Osteoblast (primary cell): ENCODE results near the gene MON2. TPM values are rescaled to one million over a fixed set of nuclear protein-coding genes. Genes with fewer than 3 reads are reported as not detected.

Experiments
- DNase-seq: peaks from one replicate; pipeline ENCODE4 v3.0.0; 2011; ENCODE audit warnings: low spot score, mixed read lengths; ENCODE audit not compliant: insufficient read length; ENCODE audit errors: missing footprints
- H2AFZ ChIP-seq: 2 replicates; pipeline ENCODE4 v1.6.0; 2011; ENCODE audit warnings: mild to moderate bottlenecking, low read length
- H3K27ac ChIP-seq: 2 replicates; pipeline ENCODE4 v1.5.1; 2011; ENCODE audit warnings: mild to moderate bottlenecking, low read depth, low read length, moderate library complexity
- H3K27me3 ChIP-seq: 2 replicates; pipeline ENCODE4 v1.6.0; 2012; ENCODE audit warnings: mild to moderate bottlenecking, control low read depth, inconsistent platforms, low read length, moderate library complexity; ENCODE audit not compliant: insufficient read depth
- H3K36me3 ChIP-seq: 2 replicates; pipeline ENCODE4 v1.5.1; 2011; ENCODE audit warnings: mild to moderate bottlenecking, low read length, control low read depth, moderate library complexity; ENCODE audit not compliant: insufficient read depth
- H3K4me1 ChIP-seq: 2 replicates; pipeline ENCODE4 v1.5.1; 2011; ENCODE audit warnings: mild to moderate bottlenecking, low read length, control low read depth, moderate library complexity; ENCODE audit not compliant: insufficient read depth
- H3K4me2 ChIP-seq: 2 replicates; pipeline ENCODE4 v1.6.0; 2011; ENCODE audit warnings: mild to moderate bottlenecking, low read length; ENCODE audit not compliant: insufficient read depth
- H3K4me3 ChIP-seq: fragments of 200-600 bp; sonication (generic); 3 replicates; pipeline ENCODE4 v1.5.1; 2012; ENCODE audit warnings: mild to moderate bottlenecking, low read length, inconsistent platforms; ENCODE audit not compliant: insufficient read depth
- H3K79me2 ChIP-seq: 2 replicates; pipeline ENCODE4 v1.6.0; 2012; ENCODE audit warnings: mild to moderate bottlenecking, low read length, control low read depth, inconsistent platforms; ENCODE audit not compliant: insufficient read depth
- H3K9me3 ChIP-seq: 2 replicates; pipeline ENCODE4 v1.5.1; 2011; ENCODE audit warnings: low read depth, low read length, control low read depth
- H4K20me1 ChIP-seq: 2 replicates; pipeline ENCODE4 v1.6.0; 2012; ENCODE audit warnings: mild to moderate bottlenecking, low read length, control low read depth; ENCODE audit not compliant: insufficient read depth
- total RNA-seq: library from RNA; depleted of rRNA; stranded (reverse); fragments of >200 nt; gene quantifications from 2 replicates; pipeline ENCODE4 v1.2.3, GENCODE V29; 2012
- TF ChIP-seq, protein P1 (sequence below): IDR thresholded peaks from 2 replicates; pipeline ENCODE4 v1.5.1; 2011; ENCODE audit warnings: mild to moderate bottlenecking, low read depth, low read length, moderate library complexity; ENCODE audit errors: extremely low read depth

MON2 gene
- total RNA-seq, 1 donor = 63.0 TPM

DNA sequence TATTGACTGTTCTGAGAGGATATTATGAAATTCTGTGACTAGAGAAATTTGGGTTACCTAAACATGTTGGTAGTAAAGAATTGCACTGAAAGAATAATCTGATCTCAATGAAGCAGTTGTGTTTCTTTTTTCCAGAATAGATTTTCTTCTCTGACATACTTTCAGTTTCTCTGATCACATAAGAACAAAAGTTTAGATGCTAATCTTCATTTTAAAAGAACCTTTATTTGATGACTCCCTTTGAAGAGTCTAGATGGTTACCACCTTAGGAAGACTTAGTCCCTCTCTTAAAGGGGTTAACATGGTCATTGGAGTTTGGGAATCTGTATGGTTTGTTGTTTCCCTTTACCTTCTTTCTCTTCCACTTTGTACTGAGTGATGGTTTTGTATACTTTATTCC lies 58.6 kb downstream of the MON2 start:
- H4K20me1 ChIP-seq = no peaks in the 10 kb centered on the region
- H3K4me1 ChIP-seq = no peaks in the 10 kb centered on the region
- no peak overlapping the region for H3K27ac ChIP-seq
- H3K9me3 ChIP-seq = no peaks in the 10 kb centered on the region
- TF ChIP-seq, protein P1, sequence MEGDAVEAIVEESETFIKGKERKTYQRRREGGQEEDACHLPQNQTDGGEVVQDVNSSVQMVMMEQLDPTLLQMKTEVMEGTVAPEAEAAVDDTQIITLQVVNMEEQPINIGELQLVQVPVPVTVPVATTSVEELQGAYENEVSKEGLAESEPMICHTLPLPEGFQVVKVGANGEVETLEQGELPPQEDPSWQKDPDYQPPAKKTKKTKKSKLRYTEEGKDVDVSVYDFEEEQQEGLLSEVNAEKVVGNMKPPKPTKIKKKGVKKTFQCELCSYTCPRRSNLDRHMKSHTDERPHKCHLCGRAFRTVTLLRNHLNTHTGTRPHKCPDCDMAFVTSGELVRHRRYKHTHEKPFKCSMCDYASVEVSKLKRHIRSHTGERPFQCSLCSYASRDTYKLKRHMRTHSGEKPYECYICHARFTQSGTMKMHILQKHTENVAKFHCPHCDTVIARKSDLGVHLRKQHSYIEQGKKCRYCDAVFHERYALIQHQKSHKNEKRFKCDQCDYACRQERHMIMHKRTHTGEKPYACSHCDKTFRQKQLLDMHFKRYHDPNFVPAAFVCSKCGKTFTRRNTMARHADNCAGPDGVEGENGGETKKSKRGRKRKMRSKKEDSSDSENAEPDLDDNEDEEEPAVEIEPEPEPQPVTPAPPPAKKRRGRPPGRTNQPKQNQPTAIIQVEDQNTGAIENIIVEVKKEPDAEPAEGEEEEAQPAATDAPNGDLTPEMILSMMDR = no peak
- H3K36me3 ChIP-seq = peaks cover 4% of the 10 kb centered on the region
- no peak overlapping the region for H3K4me3 ChIP-seq
- H3K79me2 ChIP-seq = no peaks in the 10 kb centered on the region
- H3K27me3 ChIP-seq = no peaks in the 10 kb centered on the region
- H3K4me2 ChIP-seq = no peak overlapping the region
- no peak for DNase-seq
- no peak overlapping the region for H2AFZ ChIP-seq

GRCh38 chr12:62530596-62530995 lies 64.0 kb downstream of the MON2 start:
- peaks cover 4% of the 10 kb centered on the region for H3K4me1 ChIP-seq

GRCh38 chr12:62532333-62532732 lies 65.7 kb downstream of the MON2 start:
- Histone ChIP-seq H3K4me2 (no peak overlapping the region), H3K4me1 (peaks cover 7% of the 10 kb centered on the region), H3K36me3 (peaks cover 27% of the 10 kb centered on the region), H4K20me1 (peaks cover 3% of the 10 kb centered on the region), H3K9me3 (no peaks in the 10 kb centered on the region), H3K27me3 (no peaks in the 10 kb centered on the region), H3K79me2 (no peaks in the 10 kb centered on the region), H3K4me3 (no peak overlapping the region), H3K27ac (no peak overlapping the region), H2AFZ (no peak overlapping the region)
- no peak for DNase-seq
- TF ChIP-seq, protein P1 = no peak

More at GRCh38 chr12:62530596-62530995, 64.0 kb downstream of the MON2 start:
- Histone ChIP-seq H3K79me2 (no peaks in the 10 kb centered on the region), H3K4me3 (no peak overlapping the region), H3K27ac (no peak overlapping the region), H4K20me1 (peaks cover 3% of the 10 kb centered on the region), H3K36me3 (peaks cover 30% of the 10 kb centered on the region), H3K4me2 (no peak overlapping the region), H3K9me3 (no peaks in the 10 kb centered on the region), H3K27me3 (no peaks in the 10 kb centered on the region), H2AFZ (no peak overlapping the region)
- TF ChIP-seq, protein P1 = no peak
- DNase-seq = no peak

- peak; percentile 14 for DNase-seq
- peaks cover 27% of the 10 kb centered on the region for H3K36me3 ChIP-seq
- H3K9me3 ChIP-seq = no peaks in the 10 kb centered on the region
- H3K27me3 ChIP-seq = no peaks in the 10 kb centered on the region
- H3K27ac ChIP-seq = no peak overlapping the region
- no peaks in the 10 kb centered on the region for H3K79me2 ChIP-seq
- no peak overlapping the region for H3K4me2 ChIP-seq
- H4K20me1 ChIP-seq = peaks cover 3% of the 10 kb centered on the region
- H2AFZ ChIP-seq = no peak overlapping the region
- H3K4me3 ChIP-seq = no peak overlapping the region
- TF ChIP-seq, protein P1 = no peak
- H3K4me1 ChIP-seq = peaks cover 15% of the 10 kb centered on the region
These were observed 66.6 kb downstream of the MON2 start for GRCh38 chr12:62533087-62533754.
